Activated T-helper 17 cell treated with anti-CD3 and anti-CD28 coated beads, Interleukin-2, amount 50 U/mL, for 72 hours (primary cell): ENCODE measurements around the gene FANCE. TPM values are rescaled to one million over a fixed set of nuclear protein-coding genes. Genes with fewer than 3 reads are reported as not detected.

Experiments
- ATAC-seq: fragments of 150-1000 bp; cut with Tn5 transposase; replicated peaks from 2 replicates; pipeline ENCODE4 v1.10.0; 2021; ENCODE audit warnings: mild to moderate bottlenecking, moderate library complexity
- H3K27ac Mint-ChIP-seq: one replicate; pipeline ENCODE4 v1.8.0; 2022; ENCODE audit warnings: mixed read lengths
- H3K27me3 Mint-ChIP-seq: one replicate; pipeline ENCODE4 v1.8.0; 2022; ENCODE audit warnings: mixed read lengths
- H3K36me3 Mint-ChIP-seq: one replicate; pipeline ENCODE4 v1.8.0; 2022; ENCODE audit warnings: low read depth, mild to moderate bottlenecking, mixed read lengths
- H3K4me1 Mint-ChIP-seq: one replicate; pipeline ENCODE4 v1.8.0; 2022; ENCODE audit warnings: mixed read lengths
- H3K4me3 Mint-ChIP-seq: one replicate; pipeline ENCODE4 v1.8.0; 2022; ENCODE audit warnings: mild to moderate bottlenecking, mixed read lengths
- H3K9me3 Mint-ChIP-seq: one replicate; pipeline ENCODE4 v1.8.0; 2022; ENCODE audit warnings: mixed read lengths
- total RNA-seq, 2 donors: library from RNA; stranded (reverse); gene quantifications; one replicate each; pipeline ENCODE4 v1.2.3, GENCODE V29; 2022

The FANCE gene
- total RNA-seq, 2 donors from 2014 or later = 8.4 to 18.2 TPM

- Mint-ChIP-seq H3K4me1 (peaks cover 17% of the 10 kb centered on the region), H3K27ac (no peak overlapping the region), H3K4me3 (no peak overlapping the region), H3K36me3 (no peaks in the 10 kb centered on the region), H3K9me3 (no peaks in the 10 kb centered on the region), H3K27me3 (no peaks in the 10 kb centered on the region)
- ATAC-seq = no peak
These were observed 39.6 kb downstream of the FANCE start for GRCh38 chr6:35491558-35492257.

GRCh38 chr6:35492258-35492973 is 40.3 kb downstream of the FANCE start:
- no peak overlapping the region for H3K4me3 Mint-ChIP-seq
- peak overlapping the region; percentile 5 for H3K27ac Mint-ChIP-seq
- peaks cover 17% of the 10 kb centered on the region for H3K4me1 Mint-ChIP-seq
- no peak for ATAC-seq
- no peaks in the 10 kb centered on the region for H3K27me3 Mint-ChIP-seq
- H3K9me3 Mint-ChIP-seq = no peaks in the 10 kb centered on the region
- H3K36me3 Mint-ChIP-seq = no peaks in the 10 kb centered on the region

DNA sequence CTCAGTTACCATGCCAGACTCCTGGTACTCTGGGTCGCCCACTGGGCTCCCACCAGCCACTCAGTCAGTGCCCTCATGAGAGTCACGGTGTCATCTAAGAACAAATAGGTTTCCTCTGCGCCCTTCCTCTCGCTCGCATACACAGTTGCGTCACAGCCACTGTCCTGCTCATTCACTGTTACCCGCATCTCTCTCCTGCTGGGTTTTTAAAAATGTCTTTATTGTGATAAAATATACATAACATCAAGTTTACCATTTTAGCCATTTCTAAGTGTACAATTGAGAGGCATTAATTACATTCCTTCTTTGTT is 40.8 kb downstream of the FANCE start:
- Mint-ChIP-seq H3K4me1 (peaks cover 16% of the 10 kb centered on the region), H3K27me3 (no peaks in the 10 kb centered on the region), H3K36me3 (no peaks in the 10 kb centered on the region), H3K27ac (peak overlapping the region; percentile 5), H3K9me3 (no peaks in the 10 kb centered on the region), H3K4me3 (no peak overlapping the region)
- ATAC-seq = no peak

DNA sequence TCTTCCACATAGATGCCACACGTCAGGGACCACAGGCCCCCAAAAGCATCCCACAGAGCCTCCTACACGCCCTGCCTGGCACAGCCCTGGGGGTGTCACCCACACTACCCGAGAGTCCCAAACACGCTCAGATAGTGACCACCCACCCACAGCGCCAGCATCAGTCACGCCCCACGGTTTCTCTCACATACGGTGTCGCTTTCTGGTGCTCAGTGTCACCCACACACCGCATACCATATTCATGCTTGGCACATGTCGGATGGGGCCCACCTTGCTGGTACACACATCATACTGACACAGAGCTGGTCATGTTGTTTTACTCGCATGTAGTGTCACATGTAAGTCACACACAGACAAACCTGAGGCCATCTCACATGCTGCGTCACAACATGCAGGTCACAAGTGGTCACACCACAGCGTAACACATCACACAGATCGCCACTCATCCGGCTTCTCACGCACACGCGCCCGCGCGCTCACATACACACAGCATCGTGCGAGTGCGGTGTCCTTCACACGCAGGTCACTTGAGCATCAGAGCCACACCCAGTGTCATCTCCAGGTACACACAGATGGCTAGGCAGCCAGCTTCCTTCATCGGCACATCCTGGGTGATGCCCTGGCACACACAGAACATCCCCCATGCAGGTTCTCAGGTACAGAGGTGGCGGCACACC is 41.3 kb downstream of the FANCE start:
- Mint-ChIP-seq H3K36me3 (no peaks in the 10 kb centered on the region), H3K4me3 (no peak overlapping the region), H3K4me1 (peaks cover 13% of the 10 kb centered on the region), H3K9me3 (no peaks in the 10 kb centered on the region), H3K27me3 (peaks cover under 1% of the 10 kb centered on the region), H3K27ac (peak overlapping the region; percentile 5)
- no peak for ATAC-seq

DNA sequence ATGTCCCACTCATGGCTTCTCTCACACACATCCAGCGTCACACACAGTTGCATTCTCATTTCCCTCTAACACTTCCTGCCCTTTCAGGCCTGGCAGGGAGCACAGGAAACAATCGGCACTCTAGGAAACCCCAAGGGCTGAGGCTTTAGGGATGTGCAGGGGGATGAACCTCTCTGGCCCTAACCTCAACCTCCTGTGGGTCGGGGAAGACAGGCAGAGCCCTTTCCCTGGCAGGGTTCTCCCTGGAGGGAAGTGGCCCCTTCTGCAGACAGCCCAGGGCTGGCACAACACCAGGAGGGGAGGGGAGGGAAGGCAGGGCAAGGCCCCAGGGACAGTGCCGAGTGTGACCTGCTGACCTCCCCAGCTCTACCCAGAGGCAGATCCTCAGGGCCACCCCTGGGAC is 42.0 kb downstream of the FANCE start:
- H3K4me3 Mint-ChIP-seq = no peak overlapping the region
- ATAC-seq = no peak
- no peak overlapping the region for H3K27ac Mint-ChIP-seq
- H3K27me3 Mint-ChIP-seq = peaks cover 5% of the 10 kb centered on the region
- H3K36me3 Mint-ChIP-seq = no peaks in the 10 kb centered on the region
- H3K9me3 Mint-ChIP-seq = no peaks in the 10 kb centered on the region
- H3K4me1 Mint-ChIP-seq = peaks cover 17% of the 10 kb centered on the region

DNA sequence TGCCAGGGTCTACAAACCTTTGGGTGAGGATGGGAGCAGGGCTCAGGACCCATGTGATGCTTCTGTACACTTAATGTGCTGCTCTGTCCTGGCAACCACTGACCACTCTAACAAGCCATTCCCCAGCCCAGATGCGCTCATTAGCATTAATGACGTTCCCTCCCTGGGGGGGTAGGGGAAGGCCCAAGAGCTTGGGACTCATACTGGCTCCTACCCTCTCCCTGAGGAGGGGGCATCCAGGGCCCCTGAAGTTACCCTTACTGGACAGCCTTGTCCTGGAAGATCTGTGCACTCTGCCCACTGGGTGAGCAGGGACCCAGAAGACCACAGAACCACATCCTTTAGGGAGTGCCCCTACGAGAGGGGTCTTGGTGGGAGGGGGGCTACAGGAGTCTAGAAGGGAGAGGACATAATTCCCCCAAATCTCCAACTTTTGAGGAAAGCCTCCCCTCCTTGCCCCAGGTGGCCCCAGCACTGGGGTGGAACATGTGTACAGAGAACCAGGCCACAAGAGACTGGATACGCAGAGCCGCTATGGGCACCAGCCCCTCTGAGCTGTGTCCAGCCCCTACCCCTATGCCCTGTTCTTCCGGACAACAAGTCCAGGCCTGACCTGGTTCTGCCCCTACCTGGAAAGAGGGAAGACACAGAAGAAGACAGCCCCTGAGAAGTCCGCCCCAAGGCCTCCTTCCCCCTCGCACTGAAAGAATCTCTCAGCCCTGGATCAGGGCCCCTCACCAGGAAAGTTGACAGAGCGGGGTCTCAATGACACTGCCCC is 43.3 kb downstream of the FANCE start:
- ATAC-seq = no peak
- H3K27me3 Mint-ChIP-seq = peaks cover 9% of the 10 kb centered on the region
- no peaks in the 10 kb centered on the region for H3K9me3 Mint-ChIP-seq
- H3K4me1 Mint-ChIP-seq = peaks cover 17% of the 10 kb centered on the region
- no peaks in the 10 kb centered on the region for H3K36me3 Mint-ChIP-seq
- H3K27ac Mint-ChIP-seq = no peak overlapping the region
- peak overlapping the region; percentile 59 for H3K4me3 Mint-ChIP-seq

DNA sequence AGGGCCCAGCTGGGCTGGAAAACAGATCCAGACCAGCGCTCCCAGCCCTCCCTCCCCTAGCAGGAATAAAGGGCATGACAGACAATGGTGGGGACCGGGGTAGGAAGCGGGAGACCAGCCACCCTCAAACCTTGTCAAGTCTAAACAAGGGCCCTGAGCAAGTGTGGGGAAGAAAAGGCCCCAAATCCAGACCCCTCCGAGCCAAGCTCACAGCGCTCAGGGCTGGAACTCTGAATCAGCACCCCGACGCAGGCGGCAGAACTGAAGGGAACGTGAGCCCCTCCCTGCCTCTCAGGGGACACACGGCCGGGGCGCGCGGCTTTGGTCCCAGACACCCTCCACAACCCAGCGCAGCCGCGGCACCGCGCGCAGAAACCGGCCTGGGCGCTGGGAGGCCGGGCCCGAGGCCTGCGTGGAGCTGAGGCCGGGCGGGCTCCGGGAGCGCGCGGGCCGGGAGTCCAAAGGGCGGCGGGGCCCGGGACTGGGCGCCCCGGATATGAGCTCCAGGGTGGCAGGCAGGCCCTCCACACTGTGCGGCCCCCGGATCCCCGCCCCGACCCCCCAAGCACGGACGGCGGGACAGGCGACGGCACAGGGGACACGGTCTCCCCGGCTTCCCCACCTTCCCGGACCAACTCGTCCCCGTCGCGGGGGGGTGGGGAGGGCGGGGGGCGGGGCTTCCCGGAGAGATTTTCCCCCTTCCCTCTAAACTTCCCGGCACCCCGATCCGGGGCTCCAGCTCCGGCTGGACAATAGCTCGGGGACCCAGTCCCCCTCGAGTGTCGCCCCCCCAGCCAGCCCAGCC is 44.1 kb downstream of the FANCE start:
- Mint-ChIP-seq H3K4me3 (peak overlapping the region; percentile 59), H3K27ac (no peak overlapping the region), H3K27me3 (peaks cover 12% of the 10 kb centered on the region), H3K9me3 (no peaks in the 10 kb centered on the region), H3K4me1 (peaks cover 17% of the 10 kb centered on the region), H3K36me3 (no peaks in the 10 kb centered on the region)
- ATAC-seq = no peak

DNA sequence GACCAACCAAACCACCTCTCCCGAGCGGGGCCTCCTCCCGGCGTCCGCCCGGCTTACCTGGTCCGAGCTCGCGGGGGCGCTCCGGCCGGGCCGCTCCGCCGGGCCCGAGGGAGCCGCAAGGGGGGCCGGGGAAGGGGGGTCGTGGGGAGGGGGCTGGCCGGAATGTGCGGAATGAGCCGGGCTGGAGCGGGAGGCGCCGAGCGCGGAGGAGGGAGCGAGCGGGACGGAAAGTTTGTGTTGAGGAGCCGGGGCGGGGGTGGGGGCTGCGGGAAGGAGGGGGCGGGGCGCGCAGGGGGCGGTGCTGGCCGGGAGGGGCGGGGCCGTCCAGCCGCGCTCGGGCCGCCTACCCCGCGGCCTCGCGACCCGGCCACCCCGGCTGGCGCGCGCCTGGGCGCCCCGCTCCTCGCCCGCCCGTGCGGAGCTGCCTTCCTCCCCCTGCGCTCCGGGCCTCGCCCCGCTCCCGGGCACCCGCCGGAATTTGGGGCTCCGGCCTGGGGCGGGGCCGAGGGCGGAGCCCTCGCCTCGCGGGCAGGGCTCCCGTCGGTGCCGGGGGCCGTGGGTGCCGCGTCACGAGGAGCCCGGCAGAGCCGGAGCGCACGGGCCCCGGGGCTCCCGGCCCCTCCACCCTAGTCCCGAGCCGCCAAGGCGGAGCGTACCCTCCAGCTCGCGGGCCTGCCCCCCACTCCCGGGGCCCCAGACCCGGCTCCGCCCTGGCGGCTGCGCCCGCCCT is 44.9 kb downstream of the FANCE start, which contains the start of gene TEAD3:
Gene TEAD3 (minus strand): TSS at position 239 of the 730 bp plus-strand sequence.
- H3K27me3 Mint-ChIP-seq = peaks cover 15% of the 10 kb centered on the region
- H3K4me1 Mint-ChIP-seq = peaks cover 17% of the 10 kb centered on the region
- no peak within 1 kb of the TSS for H3K27ac Mint-ChIP-seq
- ATAC-seq = peak; percentile 77
- H3K9me3 Mint-ChIP-seq = no peaks in the 10 kb centered on the region
- no peaks in the 10 kb centered on the region for H3K36me3 Mint-ChIP-seq
- H3K4me3 Mint-ChIP-seq = peak within 1 kb of the TSS; percentile 71

DNA sequence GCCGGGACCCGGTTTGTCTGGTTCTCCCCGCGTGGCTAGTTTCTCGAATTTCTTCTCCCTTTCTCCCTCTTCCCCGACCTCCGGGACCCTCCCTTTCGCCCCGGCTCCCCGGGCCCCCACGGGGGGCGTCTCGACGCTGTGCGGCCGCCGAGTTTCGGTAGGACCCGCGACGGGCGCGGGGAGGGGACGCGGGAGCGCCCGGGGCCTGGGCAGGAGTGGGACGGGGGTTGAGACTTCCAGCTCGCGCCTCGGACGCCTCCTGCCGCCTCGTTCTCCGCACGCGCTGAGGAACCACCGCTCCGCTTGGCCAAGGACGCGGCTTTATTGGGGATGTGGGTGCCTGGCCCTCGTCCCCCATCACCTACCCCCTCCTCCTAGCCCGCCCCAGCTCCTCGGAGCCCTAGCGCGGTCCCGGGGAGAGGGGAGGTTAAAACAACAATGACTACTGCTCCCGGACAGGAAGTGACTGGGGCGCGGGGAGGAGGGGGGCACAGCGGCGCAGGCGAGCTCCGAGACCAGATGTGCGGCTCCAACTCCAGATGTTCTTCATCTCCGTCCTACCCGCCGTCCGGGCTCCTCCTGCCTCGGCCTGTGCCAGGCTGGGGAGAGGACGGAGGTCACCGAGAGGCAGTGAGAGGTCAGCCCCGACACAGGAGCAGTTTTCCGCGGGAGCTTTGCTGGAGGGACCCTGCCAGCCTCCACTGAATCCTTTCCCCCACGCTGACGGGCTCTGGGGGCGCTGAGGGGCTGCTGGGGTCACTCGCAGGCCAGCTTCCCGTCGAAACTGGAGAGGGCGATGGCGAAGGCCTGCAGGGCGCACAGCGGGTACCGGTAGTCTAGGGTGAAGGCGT is 45.7 kb downstream of the FANCE start:
- Mint-ChIP-seq H3K27me3 (peaks cover 15% of the 10 kb centered on the region), H3K4me3 (peak overlapping the region; percentile 71), H3K27ac (no peak overlapping the region), H3K9me3 (no peaks in the 10 kb centered on the region), H3K36me3 (no peaks in the 10 kb centered on the region), H3K4me1 (peaks cover 17% of the 10 kb centered on the region)
- peak; percentile 59 for ATAC-seq

DNA sequence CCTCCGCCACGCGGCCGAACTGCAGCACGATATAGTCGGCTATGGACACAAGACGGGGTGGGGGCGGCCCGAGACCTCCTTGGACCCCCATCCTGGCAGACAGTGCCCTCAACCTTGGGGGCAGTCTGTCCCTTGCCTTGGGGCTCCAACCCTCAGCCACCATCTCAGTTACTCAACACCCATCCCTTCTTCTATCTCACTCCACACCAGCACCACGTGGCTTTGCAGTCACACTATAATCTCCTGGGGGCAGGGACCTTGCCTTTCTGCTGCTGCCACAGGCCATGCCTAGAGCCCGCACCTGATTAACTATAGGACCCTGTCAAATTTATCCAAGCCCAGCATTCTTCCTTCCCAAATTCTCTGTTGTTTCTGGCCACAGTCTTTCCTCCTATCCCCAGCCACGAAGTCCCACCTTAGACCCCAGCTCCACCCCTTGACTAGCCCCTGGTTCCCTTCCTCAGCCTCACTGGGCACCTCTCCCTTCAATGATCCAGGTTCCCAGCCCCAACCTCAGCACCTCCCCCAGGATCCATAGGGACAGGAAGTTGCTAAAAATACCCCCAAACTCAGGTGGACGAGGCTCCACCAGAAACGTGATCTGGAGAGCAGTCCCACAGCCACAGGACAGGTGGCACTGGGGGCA is 46.4 kb downstream of the FANCE start:
- peak overlapping the region; percentile 36 for H3K27ac Mint-ChIP-seq
- peaks cover 15% of the 10 kb centered on the region for H3K27me3 Mint-ChIP-seq
- no peak for ATAC-seq
- H3K36me3 Mint-ChIP-seq = no peaks in the 10 kb centered on the region
- no peaks in the 10 kb centered on the region for H3K9me3 Mint-ChIP-seq
- peak overlapping the region; percentile 71 for H3K4me3 Mint-ChIP-seq
- peaks cover 12% of the 10 kb centered on the region for H3K4me1 Mint-ChIP-seq

DNA sequence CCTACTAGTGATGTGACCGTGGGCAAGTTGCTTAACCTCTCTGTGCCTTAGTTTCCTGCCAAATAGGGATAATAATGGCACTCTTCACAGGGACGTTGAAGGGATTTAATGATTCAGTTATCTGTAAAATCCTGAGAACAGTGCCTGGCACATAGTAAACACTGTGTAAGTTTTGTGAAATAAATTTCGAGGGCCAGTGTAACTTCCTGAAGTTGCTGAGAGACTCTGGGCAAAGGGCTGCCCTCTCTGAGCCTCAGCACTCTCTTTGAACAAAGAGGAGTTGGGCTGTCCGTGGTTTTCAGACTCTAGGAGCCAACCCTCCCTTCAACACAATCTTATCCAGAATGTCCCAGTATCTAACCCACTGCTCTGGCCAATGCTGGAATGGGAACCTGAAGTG is 47.2 kb downstream of the FANCE start:
- peaks cover 6% of the 10 kb centered on the region for H3K4me1 Mint-ChIP-seq
- peaks cover 15% of the 10 kb centered on the region for H3K27me3 Mint-ChIP-seq
- H3K4me3 Mint-ChIP-seq = no peak overlapping the region
- no peaks in the 10 kb centered on the region for H3K36me3 Mint-ChIP-seq
- no peaks in the 10 kb centered on the region for H3K9me3 Mint-ChIP-seq
- no peak for ATAC-seq
- no peak overlapping the region for H3K27ac Mint-ChIP-seq

DNA sequence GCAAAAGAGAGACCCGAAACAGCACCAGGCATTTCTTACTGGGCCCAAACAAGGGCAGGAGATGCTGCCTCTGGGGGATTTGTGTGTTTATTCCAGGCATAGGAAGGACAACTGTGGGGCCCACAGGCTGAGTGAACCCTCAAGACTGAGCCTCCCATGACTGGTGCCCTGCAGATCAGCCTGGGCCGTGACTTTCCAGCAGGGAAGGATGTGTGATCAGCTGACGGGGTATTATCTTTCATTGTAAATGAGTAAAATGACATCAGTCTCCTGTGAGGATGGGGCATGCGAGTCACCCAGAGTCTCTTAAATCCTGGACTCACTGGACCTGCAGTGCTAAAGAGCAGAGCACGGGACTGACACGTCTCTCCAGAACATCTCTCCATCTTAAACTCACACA is 48.6 kb downstream of the FANCE start:
- Mint-ChIP-seq H3K4me3 (no peak overlapping the region), H3K27me3 (peaks cover 15% of the 10 kb centered on the region), H3K9me3 (no peaks in the 10 kb centered on the region), H3K27ac (no peak overlapping the region), H3K4me1 (peaks cover 6% of the 10 kb centered on the region), H3K36me3 (no peaks in the 10 kb centered on the region)
- no peak for ATAC-seq
